Midbrain (tissue), 1 donor: Measurements from ENCODE around the gene NRG3.
"Not testable (repeated sequence)": the region's sequence is repeated elsewhere in the genome, so short reads cannot be mapped to it uniquely, and the experiment has no call there.

Experiments used
- DNase-seq: peaks from one replicate; lab custom pipeline; 2025; lab: John Stamatoyannopoulos, UW

NRG3 gene

DNA sequence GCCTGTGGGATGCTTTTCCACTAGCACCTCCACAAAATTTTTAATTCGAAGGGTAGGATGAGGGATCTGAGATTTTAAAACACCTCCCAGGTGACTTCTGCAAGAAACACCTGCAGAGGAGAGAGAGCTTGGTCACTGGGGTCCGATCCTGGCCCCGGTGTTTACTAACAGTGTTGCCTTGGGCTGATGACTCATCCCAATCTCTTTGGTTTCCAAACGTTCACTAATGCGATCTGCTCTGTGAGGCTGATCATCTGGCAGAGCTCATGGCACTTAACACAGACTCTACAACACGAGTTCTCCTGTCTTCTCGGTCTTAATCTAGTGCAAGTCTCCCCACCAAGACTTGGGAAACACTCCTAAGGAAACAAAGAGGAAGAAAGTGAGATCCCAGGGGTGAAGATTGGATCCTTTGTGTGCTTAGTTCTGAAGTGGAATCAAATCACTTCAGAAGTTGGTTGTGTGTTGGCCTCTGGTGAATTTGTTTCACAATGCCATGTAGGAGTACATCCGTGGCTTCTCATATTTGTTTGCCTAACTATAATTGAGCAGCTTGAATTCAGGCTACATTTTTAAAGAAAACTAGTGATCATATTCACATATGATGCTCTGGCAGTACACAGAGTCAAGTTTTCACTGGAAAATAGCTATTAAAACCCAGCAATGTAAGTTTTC lies 407.9 kb downstream of the NRG3 start:
- DNase-seq = no peak

DNA sequence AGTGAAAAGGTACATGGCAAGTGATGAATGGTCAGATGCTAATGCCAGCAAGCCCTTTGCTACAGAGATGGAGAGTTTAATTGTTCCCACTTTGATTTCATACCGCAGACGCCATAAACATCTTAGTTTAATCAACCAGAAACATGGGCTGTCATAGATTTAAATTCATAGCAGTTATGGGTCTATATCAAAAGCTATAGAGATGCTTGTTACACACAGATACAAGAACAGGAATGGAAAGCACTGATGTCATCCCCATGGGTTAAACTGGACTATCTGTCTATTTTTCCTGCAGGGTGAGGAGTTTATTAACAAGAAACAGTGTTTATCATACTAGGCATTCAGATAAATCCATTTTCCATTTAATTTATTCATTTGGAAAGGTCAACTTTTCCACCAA lies 409.2 kb downstream of the NRG3 start:
- no peak for DNase-seq

- DNase-seq = no peak
These were observed 413.5 kb downstream of the NRG3 start for GRCh38 chr10:82288461-82288881.

DNA sequence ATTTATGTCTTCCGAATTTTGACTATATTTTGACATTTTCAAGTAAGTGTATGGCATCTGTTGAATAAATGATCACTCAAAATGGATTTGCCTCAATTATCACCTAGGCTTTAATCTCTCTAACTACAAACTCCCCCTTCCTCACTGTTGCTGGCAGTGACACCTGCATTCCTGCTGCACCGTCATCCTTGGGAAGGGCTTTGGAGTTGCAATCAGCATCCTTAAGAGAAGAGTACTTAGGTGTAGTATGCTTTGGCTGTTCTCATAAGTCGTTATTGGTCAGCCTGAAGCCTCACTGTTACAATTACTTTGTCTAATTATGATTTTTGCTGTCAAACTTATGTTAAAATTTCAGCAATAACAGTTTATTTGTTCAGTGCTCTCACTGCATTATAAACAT lies 415.0 kb downstream of the NRG3 start:
- DNase-seq = no peak

DNA sequence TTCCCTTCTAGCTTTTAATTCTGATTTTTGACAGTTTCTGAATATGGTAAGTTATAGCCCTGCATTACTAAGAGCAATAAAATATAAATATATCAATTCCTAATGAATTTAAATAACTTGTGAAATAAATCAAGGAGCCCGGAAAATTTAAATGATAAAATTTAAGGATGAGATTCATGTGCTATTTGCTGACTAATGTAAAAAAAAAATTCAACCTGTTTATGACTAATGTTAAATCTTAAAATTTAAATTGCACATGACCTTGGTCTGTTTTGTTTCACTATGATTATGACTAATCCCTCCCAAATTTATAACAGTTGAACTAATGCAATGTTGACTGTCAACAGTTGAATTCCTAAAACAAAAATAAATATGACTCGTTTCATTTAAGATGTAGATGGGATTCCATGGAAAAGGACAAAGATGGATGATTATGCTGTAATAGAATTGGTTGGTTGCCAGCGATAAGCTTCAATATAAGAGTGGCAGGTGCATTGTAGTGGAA lies 419.9 kb downstream of the NRG3 start:
- DNase-seq = no peak

GRCh38 chr10:82308641-82309040 lies 433.6 kb downstream of the NRG3 start:
- no peak for DNase-seq

DNA sequence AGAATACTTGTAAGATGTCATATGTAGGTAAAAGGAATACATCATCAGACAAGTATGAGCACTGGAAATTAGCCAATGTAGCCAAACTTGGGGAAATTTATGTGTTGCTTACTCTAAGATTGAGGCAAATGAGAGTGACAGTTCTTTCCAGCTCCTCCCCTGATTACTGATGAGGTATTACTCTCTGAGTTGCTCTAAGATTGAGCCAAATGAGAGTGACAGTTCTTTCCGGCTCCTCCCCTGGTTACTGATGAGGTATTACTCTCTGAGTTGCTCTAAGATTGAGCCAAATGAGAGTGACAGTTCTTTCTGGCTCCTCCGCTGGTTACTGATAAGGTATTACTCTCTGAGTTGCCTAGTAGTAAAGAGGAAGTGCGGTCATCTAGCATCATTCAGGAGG lies 435.8 kb downstream of the NRG3 start:
- no peak for DNase-seq

- no peak for DNase-seq
These were observed 438.4 kb downstream of the NRG3 start for GRCh38 chr10:82313401-82313800.

DNA sequence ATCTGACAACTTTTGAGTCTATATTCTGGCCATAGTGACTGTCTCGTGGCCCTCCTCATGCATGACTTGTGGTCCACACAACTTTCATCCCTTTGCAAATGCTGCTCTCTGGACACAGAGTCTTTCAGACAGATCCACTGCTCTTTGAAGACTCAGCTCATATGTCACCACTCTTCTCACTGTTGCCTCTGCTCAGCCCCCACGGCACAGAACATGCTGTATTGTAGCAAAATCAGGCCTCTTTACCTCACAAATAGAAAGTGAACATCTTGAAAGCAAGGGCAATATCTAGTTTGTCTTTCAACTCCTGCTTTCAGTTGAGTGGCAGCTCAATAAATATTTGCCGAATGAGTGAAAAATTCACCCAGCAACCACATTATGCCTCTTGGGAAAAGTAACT lies 443.5 kb downstream of the NRG3 start:
- DNase-seq = no peak

DNA sequence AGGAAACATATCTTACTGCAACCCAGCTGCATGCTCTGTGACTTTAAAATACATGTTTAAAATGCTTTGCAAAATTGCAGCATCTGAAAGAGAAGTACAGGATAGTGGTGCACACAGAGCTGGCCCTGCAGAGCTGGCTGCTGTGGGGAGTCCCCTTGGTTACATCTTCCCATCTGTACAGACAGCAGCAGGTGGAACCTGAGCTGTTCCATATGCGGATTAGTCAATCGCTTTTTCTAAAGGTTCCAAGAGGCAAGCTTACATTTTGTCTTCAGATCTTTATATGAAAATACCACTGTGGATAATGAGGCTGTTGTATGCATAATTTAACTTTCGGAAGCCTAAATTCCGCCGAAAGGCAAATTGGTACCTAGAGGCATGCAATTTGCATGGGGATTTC lies 444.1 kb downstream of the NRG3 start:
- no peak for DNase-seq

DNA sequence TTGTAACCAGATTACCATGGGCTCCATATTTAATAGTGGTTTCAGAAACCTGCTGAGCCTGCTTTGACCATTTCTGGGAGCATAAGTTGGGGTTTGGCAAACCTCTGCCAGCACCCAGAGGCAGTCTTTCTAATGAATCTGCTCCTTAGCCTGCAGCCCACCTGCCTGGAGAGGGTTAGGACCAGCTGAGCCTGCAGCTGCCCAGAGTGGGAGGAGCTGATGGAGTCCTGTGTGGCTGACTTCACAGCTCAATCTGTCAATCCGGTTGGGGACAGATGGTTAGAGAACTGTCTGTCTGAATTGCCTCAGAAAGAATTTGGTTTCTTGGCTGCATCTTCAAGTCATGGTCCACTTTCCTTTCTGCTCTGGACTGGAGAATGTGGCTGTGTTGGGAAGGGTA lies 444.6 kb downstream of the NRG3 start:
- DNase-seq = no peak

- no peak for DNase-seq
These were observed 446.7 kb downstream of the NRG3 start for GRCh38 chr10:82321724-82322123.

- no peak for DNase-seq
These were observed 456.7 kb downstream of the NRG3 start for GRCh38 chr10:82331716-82332115.

DNA sequence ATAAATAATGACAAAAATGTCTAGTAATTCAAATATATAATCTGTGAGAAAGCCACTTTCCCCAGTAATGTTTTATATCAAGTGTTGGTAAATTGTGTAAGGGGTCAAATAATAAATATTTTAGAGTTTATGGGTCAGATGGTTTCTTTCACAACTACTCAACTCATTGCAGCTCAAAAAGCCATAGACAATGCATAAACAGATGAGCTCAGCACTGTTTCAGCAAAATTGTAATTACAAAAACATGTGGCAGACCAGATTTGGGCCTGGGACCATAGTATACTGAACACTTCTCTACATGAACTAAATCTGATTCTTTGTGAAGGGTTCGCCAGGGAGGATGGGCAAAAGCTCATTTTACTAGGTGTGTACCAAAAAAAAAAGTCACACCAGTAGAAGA lies 460.8 kb downstream of the NRG3 start:
- no peak for DNase-seq

DNA sequence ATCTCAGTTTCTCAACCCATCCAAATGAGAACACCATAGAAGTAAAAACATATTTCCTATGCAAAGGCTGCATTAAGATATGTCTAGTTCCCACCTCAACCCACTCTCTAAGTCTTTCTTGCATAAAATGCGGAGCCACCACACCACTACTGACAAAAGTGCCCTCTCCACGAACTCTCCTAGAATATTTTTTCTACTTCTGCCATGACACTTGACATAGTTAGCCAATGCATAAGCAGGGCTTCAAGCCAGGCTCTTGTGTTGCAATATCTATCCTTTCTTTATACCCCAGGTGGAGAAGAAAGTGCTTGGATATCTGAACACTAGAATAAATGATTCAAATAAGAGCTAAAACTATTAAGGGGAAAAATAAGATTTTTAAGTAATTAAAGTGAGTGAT lies 465.2 kb downstream of the NRG3 start:
- no peak for DNase-seq

DNA sequence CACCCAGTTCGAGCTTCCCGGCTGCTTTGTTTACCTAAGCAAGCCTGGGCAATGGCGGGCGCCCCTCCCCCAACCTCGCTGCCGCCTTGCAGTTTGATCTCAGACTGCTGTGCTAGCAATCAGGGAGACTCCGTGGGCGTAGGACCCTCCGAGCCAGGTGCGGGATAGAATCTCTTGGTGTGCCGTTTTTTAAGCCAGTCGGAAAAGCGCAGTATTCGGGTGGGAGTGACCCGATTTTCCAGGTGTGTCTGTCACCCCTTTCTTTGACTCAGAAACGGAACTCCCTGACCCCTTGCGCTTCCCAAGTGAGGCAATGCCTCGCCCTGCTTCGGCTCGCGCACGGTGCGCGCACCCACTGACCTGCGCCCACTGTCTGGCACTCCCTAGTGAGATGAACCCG lies 474.6 kb downstream of the NRG3 start:
- not testable (repeated sequence) for DNase-seq

GRCh38 chr10:82353381-82353780 lies 478.4 kb downstream of the NRG3 start:
- no peak for DNase-seq

GRCh38 chr10:82358486-82359099 lies 483.6 kb downstream of the NRG3 start:
- no peak for DNase-seq

GRCh38 chr10:82361256-82361655 lies 486.3 kb downstream of the NRG3 start:
- DNase-seq = no peak

GRCh38 chr10:82377608-82378007 lies 502.6 kb downstream of the NRG3 start:
- peak; percentile 3 for DNase-seq

GRCh38 chr10:82378146-82378545 lies 503.2 kb downstream of the NRG3 start:
- no peak for DNase-seq

- no peak for DNase-seq
These were observed 508.4 kb downstream of the NRG3 start for GRCh38 chr10:82383350-82383749.

- no peak for DNase-seq
These were observed 516.1 kb downstream of the NRG3 start for GRCh38 chr10:82390866-82391658.
